Heart left ventricle (tissue), 16 donors: ENCODE measurements around the gene AMPD2. TPM values are rescaled to one million over a fixed set of nuclear protein-coding genes. Genes with fewer than 3 reads are reported as not detected.

Source experiments
- ATAC-seq, 4 donors: fragments of 200-7000 bp; cut with Tn5 transposase; one replicate each; pipeline ENCODE4 v1.9.1; 2020 to 2022; ENCODE audit warnings: moderate library complexity in 4 of 4, mild to moderate bottlenecking in 3 of 4, moderate number of reproducible peaks in 1 of 4
- DNase-seq, 5 donors: peaks; one replicate each; pipeline ENCODE4 v3.0.0-alpha.2; 2020
- H3K27ac ChIP-seq, 12 donors: fragments of 200-600 bp; sonication (generic) in 4 of 12; one replicate each; pipeline versions ENCODE4 v1.5.0 to v1.8.0; 2016 to 2022; ENCODE audit warnings: mild to moderate bottlenecking in 2 of 12
- H3K27me3 ChIP-seq, 9 donors: fragments of 200-600 bp; sonication (generic) in 2 of 9; one replicate each; pipeline versions ENCODE4 v1.5.1 to v1.8.0; 2016 to 2022; ENCODE audit warnings: mild to moderate bottlenecking in 3 of 9
- H3K36me3 ChIP-seq, 9 donors: fragments of 200-600 bp; sonication (generic) in 2 of 9; one replicate each; pipeline versions ENCODE4 v1.5.0 to v1.8.0; 2018 to 2022; ENCODE audit warnings: mild to moderate bottlenecking in 2 of 9
- H3K4me1 ChIP-seq, 12 donors: fragments of 200-600 bp; sonication (generic) in 4 of 12; one replicate each; pipeline versions ENCODE4 v1.5.0 to v1.8.0; 2016 to 2022; ENCODE audit warnings: mild to moderate bottlenecking in 3 of 12
- H3K4me3 ChIP-seq, 12 donors: fragments of 200-600 bp; sonication (generic) in 4 of 12; one replicate each; pipeline versions ENCODE4 v1.5.0 to v1.8.0; 2017 to 2022; ENCODE audit warnings: mild to moderate bottlenecking in 9 of 12, moderate library complexity in 4 of 12
- H3K9me3 ChIP-seq, 12 donors: fragments of 200-600 bp; sonication (generic) in 4 of 12; one replicate each; pipeline versions ENCODE4 v1.5.0 to v1.8.0; 2016 to 2022; ENCODE audit warnings: mild to moderate bottlenecking in 1 of 12
- CTCF ChIP-seq, 12 donors: fragments of 200-600 bp; sonication (generic) in 4 of 12; IDR thresholded peaks; one replicate each; pipeline versions ENCODE4 v1.5.0 to v1.8.0; 2018 to 2022; ENCODE audit warnings: antibody characterized with exemption in 12 of 12, mild to moderate bottlenecking in 5 of 12
- POLR2A ChIP-seq, 2 donors: fragments of 450-650 bp; IDR thresholded peaks; one replicate each; pipeline ENCODE4 v1.6.1; 2017; ENCODE audit warnings: antibody characterized with exemption in 2 of 2, mild to moderate bottlenecking in 2 of 2, moderate library complexity in 2 of 2
- WGBS, 4 donors: extraction: QIAGEN DNeasy Blood & Tissue Kit in 2 of 4; methylation state at CpG; one replicate each; pipeline versions ENCODE4 v1.1.5 to v1.1.7; 2013 to 2018; 5-methylcytosine and 5-hydroxymethylcytosine counted together
- intact Hi-C, 10 donors: fragments of 100-400 bp; cut with DNase I; formaldehyde crosslinking; loops; one replicate each; pipeline versions ENCODE4 v1.11.1 to v1.14.2; 2022
- polyA plus RNA-seq, 2 donors: library from polyadenylated mRNA; stranded (reverse); fragments of 200-250 nt; gene quantifications; one replicate each; pipeline ENCODE4 v1.2.3, GENCODE V29; 2013
- total RNA-seq, 9 donors: library from RNA; depleted of rRNA in 2 of 9; stranded (reverse); fragments of >200 nt in 2 of 9; fragmentation: NEBNext Ultra II Directional in 3 of 9; extraction: Animal tissue kit (Norgen Biotek cat#: 25700) in 3 of 9; gene quantifications; one replicate each; pipeline versions ENCODE4 v1.1.0 to v1.2.4, GENCODE V29; 2016 to 2023
- donor health status: ischemic (EF 13 %, LVEDD 7.1; RV severe dilation, severe dysfunction).
- donor health status: healthy with polysubstance abuse.
- donor health status: DM: no; HTN: yes; CAD: no.
- donor health status: DM: no; HTN: no; CAD: no.
- donor health status: ischemic (EF 25% LVEDD 6.9; RV normal size, moderate dysfunction).
- donor health status: ischemic (EF 25% LVEDD 5.7; RV mildly dilated, moderate dysfunction).
- donor health status: healthy.
- donor health status: DM: yes; HTN: yes; CAD: no.
- donor health status: ischemic (EF 35%, LVEDD 5.7; RV mildly dilated, moderate dysfunction).
- donor health status: nonischemic (EF 11% LVEDD 7.7; RV severe dilation, severe dysfunction).
- donor health status: DM: yes; HTN: yes; CAD: no.
- donor health status: PGD.
- donor health status: ischemic (EF 29% LVEDD 5.4; RV normal size, mild dysfunction).
- donor health status: nonischemic (EF 23%, LVEDD 6.1; RV moderate dilation, normal function).

The AMPD2 gene
- total and polyA plus RNA-seq, 11 donors, result 7.4 to 29.9 (median 10.0) TPM

- Histone ChIP-seq H3K27ac (peak overlapping the region in 1 of 12 donors; percentile 52), H3K36me3 (peaks cover 0 to 30% (median 21%) of the 10 kb centered on the region in 9 donors), H3K27me3 (no peaks in the 10 kb centered on the region), H3K4me3 (peak overlapping the region in 1 of 12 donors; percentile 6), H3K9me3 (no peaks in the 10 kb centered on the region), H3K4me1 (peaks cover 0 to 58% (median 33%) of the 10 kb centered on the region in 12 donors)
- peak in 1 of 5 donors; percentile 56 for DNase-seq
- no peak for ATAC-seq
- intact Hi-C loops, result loop anchor here in 1 of 10 donors (5.0 kb wide), 1 partner anchor 76 kb away; the partner anchor contains the start of gene GNAI3
- no peak for TF ChIP-seq CTCF (IDR thresholded peaks at IDR 0.05)
- no peak for TF ChIP-seq POLR2A (IDR thresholded peaks at IDR 0.05)
- WGBS, 4 donors, result 79 to 81% (median 79%) methylated on average over 10 to 11 of the region's 11 CpGs
Measured at GRCh38 chr1:109623601-109624161, 4.0 kb downstream of the AMPD2 start.

- peak in 1 of 5 donors; percentile 55 for DNase-seq
- H3K27ac ChIP-seq, result peak overlapping the region in 1 of 12 donors; percentile 52
- no peak for ATAC-seq
- no peak for TF ChIP-seq CTCF (IDR thresholded peaks at IDR 0.05)
- TF ChIP-seq POLR2A (IDR thresholded peaks at IDR 0.05), result no peak
- peaks cover 0 to 51% (median 28%) of the 10 kb centered on the region in 12 donors for H3K4me1 ChIP-seq
- peaks cover 0 to 37% (median 28%) of the 10 kb centered on the region in 9 donors for H3K36me3 ChIP-seq
- H3K27me3 ChIP-seq, result no peaks in the 10 kb centered on the region
- intact Hi-C loops, result loop anchor here in 3 of 10 donors (5.0 kb wide), 1 partner anchor 77 kb away; the partner anchor contains the start of gene GNAI3 (in 3 of the 3)
- 63 to 80% (median 77%) methylated on average over 4 to 17 of the region's 17 CpGs for WGBS, 4 donors
- no peaks in the 10 kb centered on the region for H3K9me3 ChIP-seq
- H3K4me3 ChIP-seq, result no peak overlapping the region
Measured at GRCh38 chr1:109624201-109625010, 4.8 kb downstream of the AMPD2 start.

GRCh38 chr1:109625176-109625575, 5.5 kb downstream of the AMPD2 start:
- no peak overlapping the region for H3K27ac ChIP-seq
- H3K9me3 ChIP-seq, result no peaks in the 10 kb centered on the region
- peaks cover 0 to 45% (median 31%) of the 10 kb centered on the region in 9 donors for H3K36me3 ChIP-seq
- peaks cover 0 to 47% (median 24%) of the 10 kb centered on the region in 12 donors for H3K4me1 ChIP-seq
- TF ChIP-seq CTCF (IDR thresholded peaks at IDR 0.05) (no peak), POLR2A (IDR thresholded peaks at IDR 0.05) (no peak)
- H3K4me3 ChIP-seq, result no peak overlapping the region
- 87 to 94% (median 91%) methylated on average over 12 to 16 of the region's 16 CpGs for WGBS, 4 donors
- H3K27me3 ChIP-seq, result no peaks in the 10 kb centered on the region
- ATAC-seq (no peak), DNase-seq (peak in 1 of 5 donors; percentile 55)
- intact Hi-C loops, result loop anchor here in 2 of 10 donors (5.0 kb wide), 1 partner anchor 78 kb away; the partner anchor contains the start of gene GNAI3 (in 2 of the 2)
